GM12873 (cell line): ENCODE data around the gene FDXR.
A peak's percentile ranks its signal among the peaks of the same experiment; 100 is the strongest.

Experiments
- TF ChIP-seq, protein P1 (sequence below): IDR thresholded peaks from 2 replicates; pipeline ENCODE4 v1.5.1; 2012; ENCODE audit warnings: low read depth, mild to moderate bottlenecking, moderate library complexity, low read length, control low read depth; ENCODE audit not compliant: insufficient read depth; ENCODE audit errors: missing control alignments

FDXR gene

DNA sequence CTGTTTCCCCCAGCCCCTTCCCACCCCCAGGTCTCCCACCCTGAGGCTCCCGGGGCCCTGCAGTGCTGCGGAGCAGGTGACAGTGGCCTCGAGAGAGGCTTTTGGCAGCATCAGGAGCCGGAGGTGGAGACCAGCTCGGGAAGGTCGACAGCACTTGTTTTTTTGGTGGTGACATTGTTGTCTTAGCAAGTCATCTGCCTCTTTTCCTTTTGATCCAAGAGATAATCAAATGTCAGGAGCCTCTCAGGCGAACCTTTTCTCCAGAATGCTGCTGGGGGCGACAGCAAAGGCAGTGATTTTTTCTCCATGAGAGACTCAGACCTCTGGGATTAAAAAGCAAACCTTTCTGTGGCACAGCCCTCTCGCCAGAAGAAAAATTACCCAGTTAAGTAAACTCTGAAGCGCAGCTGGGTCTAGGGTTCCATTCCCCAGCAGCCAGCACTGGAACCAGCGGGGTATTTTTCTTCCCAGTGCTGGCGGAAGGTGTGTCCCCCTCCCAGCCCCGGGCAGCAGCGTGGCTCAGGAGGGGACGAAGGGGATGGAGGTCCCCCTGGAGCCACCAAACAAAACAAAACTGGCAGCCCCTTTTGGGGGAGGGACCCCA is 50.4 kb downstream of the FDXR start:
- TF ChIP-seq, protein P1, sequence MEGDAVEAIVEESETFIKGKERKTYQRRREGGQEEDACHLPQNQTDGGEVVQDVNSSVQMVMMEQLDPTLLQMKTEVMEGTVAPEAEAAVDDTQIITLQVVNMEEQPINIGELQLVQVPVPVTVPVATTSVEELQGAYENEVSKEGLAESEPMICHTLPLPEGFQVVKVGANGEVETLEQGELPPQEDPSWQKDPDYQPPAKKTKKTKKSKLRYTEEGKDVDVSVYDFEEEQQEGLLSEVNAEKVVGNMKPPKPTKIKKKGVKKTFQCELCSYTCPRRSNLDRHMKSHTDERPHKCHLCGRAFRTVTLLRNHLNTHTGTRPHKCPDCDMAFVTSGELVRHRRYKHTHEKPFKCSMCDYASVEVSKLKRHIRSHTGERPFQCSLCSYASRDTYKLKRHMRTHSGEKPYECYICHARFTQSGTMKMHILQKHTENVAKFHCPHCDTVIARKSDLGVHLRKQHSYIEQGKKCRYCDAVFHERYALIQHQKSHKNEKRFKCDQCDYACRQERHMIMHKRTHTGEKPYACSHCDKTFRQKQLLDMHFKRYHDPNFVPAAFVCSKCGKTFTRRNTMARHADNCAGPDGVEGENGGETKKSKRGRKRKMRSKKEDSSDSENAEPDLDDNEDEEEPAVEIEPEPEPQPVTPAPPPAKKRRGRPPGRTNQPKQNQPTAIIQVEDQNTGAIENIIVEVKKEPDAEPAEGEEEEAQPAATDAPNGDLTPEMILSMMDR, result no peak

- TF ChIP-seq, protein P1, result no peak
These were observed 51.0 kb downstream of the FDXR start for GRCh38 chr17:74821655-74822334.

- TF ChIP-seq, protein P1, result no peak
These were observed 52.9 kb downstream of the FDXR start for GRCh38 chr17:74819801-74820436.

DNA sequence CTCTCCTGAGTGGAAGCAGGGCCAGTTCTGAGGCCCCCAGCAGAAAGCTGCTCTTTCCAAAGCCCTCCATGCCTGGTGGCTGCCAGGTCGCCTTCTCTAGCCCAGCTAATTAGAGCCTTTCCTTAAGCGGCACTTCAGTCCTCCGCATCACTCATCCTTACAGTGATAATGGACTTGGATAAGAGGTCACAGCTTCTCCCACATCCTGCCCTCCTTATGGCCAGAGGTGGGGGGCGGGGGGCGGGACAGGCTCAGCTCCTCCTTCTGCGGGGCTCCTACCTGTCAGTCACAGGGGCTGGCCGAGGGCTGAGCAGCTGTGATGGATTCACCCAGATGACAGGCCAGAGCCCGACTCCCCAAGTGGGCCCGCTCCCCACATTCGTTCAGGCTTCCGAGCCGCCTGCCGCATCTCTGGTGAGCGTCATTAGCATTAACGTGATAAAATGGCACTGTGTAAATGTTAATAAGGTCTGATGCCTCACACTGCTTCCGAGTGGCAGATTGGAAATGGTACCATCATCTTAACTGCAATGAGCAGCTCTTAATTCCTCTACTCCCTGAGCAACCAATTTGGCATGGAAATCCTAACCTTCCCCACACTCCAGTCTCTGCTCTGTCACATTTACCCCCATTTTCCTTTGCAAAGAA is 54.4 kb downstream of the FDXR start:
- TF ChIP-seq, protein P1, result no peak

- TF ChIP-seq, protein P1, result no peak
These were observed 55.7 kb downstream of the FDXR start for GRCh38 chr17:74816905-74817620.

DNA sequence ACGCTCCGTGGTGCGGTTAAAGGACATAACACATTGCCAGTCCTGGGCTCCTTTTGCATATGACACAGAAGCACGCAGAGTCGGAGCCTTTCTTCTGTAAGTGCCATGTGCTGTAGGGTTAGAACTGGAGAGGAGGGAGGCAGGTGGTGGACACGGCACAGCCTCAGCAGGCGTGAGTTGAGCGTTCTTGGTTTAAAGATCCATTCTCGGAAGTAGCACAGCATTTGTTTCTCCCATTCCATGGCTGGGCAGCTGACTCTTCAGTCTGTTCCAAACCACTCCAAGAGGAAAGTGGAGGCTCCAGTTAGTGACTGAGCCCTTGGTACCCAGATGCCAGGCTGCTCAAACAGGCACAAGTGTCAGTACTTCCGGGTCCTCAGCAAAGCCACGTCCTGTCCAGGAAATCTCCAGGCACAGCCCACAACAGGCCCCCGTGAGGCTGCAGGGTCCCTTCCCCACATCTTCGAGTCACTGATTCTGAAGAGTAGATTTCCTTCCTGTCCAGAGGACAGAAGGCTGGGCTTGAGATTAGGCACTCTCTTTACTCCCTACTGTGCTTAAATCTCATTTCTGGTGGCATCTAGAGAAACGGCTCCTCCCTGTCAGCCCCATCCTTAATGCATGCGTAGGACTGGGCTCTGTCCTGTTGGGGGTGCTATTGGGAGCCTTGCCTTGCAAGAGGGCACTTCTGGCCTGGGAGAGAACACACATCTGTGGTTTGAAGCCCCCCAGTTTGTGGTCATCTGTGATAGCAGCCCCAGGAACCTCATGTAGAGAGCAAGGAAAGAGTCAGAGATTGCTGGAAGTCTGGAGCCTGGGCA is 57.0 kb downstream of the FDXR start:
- TF ChIP-seq, protein P1, result peak; percentile 38
